Measurements from ENCODE around the gene TENM4.

- TF ChIP-seq, protein P1, sequence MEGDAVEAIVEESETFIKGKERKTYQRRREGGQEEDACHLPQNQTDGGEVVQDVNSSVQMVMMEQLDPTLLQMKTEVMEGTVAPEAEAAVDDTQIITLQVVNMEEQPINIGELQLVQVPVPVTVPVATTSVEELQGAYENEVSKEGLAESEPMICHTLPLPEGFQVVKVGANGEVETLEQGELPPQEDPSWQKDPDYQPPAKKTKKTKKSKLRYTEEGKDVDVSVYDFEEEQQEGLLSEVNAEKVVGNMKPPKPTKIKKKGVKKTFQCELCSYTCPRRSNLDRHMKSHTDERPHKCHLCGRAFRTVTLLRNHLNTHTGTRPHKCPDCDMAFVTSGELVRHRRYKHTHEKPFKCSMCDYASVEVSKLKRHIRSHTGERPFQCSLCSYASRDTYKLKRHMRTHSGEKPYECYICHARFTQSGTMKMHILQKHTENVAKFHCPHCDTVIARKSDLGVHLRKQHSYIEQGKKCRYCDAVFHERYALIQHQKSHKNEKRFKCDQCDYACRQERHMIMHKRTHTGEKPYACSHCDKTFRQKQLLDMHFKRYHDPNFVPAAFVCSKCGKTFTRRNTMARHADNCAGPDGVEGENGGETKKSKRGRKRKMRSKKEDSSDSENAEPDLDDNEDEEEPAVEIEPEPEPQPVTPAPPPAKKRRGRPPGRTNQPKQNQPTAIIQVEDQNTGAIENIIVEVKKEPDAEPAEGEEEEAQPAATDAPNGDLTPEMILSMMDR (IDR thresholded peaks at IDR 0.05), result no peak
- TF ChIP-seq HMGXB4 (CRISPR knock-in tag; IDR thresholded peaks at IDR 0.05; ENCODE audit: borderline replicate concordance) (no peak), CBX2 (IDR thresholded peaks at IDR 0.05; ENCODE audit: borderline replicate concordance, low read depth) (no peak), POLR2A (IDR thresholded peaks at IDR 0.05; ENCODE audit: low read length) (no peak), RARB (CRISPR knock-in tag; IDR thresholded peaks at IDR 0.05) (no peak), CEBPB (IDR thresholded peaks at IDR 0.05) (no peak), PHF8 (IDR thresholded peaks at IDR 0.05; ENCODE audit: borderline replicate concordance, low read depth) (no peak), EHMT2 (IDR thresholded peaks at IDR 0.05; ENCODE audit: low read depth) (no peak), ZC3H11A (IDR thresholded peaks at IDR 0.05) (no peak), BCL3 (IDR thresholded peaks at IDR 0.05) (no peak)
- TF ChIP-seq, protein P2, sequence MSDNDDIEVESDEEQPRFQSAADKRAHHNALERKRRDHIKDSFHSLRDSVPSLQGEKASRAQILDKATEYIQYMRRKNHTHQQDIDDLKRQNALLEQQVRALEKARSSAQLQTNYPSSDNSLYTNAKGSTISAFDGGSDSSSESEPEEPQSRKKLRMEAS (IDR thresholded peaks at IDR 0.05), result no peak
These were observed 605.2 kb downstream of the TENM4 start for GRCh38 chr11:78835646-78836045.
